GM20000 (cell line): ENCODE results near the gene PI4KA.

Source experiments
- DNase-seq: peaks from one replicate; pipeline ENCODE4 v3.0.0; 2012; ENCODE audit warnings: low spot score
- TF ChIP-seq, protein P1 (sequence below): IDR thresholded peaks from 2 replicates; pipeline ENCODE4 v1.5.1; 2012; ENCODE audit warnings: mild to moderate bottlenecking, control low read depth; ENCODE audit errors: extremely low read depth, missing control alignments

Gene PI4KA

GRCh38 chr22:20785415-20785814, 73.2 kb downstream of the PI4KA start:
- no peak for DNase-seq
- TF ChIP-seq, protein P1, sequence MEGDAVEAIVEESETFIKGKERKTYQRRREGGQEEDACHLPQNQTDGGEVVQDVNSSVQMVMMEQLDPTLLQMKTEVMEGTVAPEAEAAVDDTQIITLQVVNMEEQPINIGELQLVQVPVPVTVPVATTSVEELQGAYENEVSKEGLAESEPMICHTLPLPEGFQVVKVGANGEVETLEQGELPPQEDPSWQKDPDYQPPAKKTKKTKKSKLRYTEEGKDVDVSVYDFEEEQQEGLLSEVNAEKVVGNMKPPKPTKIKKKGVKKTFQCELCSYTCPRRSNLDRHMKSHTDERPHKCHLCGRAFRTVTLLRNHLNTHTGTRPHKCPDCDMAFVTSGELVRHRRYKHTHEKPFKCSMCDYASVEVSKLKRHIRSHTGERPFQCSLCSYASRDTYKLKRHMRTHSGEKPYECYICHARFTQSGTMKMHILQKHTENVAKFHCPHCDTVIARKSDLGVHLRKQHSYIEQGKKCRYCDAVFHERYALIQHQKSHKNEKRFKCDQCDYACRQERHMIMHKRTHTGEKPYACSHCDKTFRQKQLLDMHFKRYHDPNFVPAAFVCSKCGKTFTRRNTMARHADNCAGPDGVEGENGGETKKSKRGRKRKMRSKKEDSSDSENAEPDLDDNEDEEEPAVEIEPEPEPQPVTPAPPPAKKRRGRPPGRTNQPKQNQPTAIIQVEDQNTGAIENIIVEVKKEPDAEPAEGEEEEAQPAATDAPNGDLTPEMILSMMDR = no peak

GRCh38 chr22:20783844-20784723, 74.5 kb downstream of the PI4KA start:
- TF ChIP-seq, protein P1 = peak; percentile 78
- DNase-seq = peak; percentile 78

- no peak for DNase-seq
- TF ChIP-seq, protein P1 = no peak
Measured at GRCh38 chr22:20783300-20783673, 75.3 kb downstream of the PI4KA start.

DNA sequence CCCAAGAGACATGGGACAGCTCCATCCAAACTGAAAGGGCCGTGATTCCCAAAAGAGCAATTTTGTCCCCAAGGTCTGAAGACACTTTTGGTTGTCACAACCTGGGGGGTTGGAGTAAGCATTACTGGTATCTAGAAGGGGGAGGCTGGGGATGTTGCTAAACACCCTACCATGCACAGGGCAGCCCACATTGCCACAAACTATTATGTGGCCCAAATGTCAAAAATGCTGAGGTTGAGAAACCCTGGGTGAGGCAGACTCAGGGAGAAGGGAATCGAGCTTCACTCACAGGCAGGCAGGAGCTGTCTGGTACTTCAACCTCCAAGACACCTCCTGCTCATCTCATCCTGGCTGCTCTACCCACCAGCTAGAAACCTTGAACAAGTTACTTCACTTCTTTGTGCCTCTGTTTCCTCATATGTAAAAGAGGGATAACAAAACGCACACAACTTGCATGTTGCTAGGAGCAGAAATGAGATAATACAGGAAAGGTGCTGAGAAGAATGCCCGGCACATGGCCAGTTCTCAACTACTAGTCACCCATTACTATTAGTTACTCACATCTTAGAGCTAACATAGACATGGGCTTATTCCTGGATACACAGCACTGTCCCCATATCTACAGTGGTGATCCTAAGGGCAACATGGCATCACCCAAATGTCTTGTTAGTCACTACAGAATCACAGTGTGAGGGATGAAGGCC, 75.9 kb downstream of the PI4KA start:
- TF ChIP-seq, protein P1 = no peak
- DNase-seq = no peak

DNA sequence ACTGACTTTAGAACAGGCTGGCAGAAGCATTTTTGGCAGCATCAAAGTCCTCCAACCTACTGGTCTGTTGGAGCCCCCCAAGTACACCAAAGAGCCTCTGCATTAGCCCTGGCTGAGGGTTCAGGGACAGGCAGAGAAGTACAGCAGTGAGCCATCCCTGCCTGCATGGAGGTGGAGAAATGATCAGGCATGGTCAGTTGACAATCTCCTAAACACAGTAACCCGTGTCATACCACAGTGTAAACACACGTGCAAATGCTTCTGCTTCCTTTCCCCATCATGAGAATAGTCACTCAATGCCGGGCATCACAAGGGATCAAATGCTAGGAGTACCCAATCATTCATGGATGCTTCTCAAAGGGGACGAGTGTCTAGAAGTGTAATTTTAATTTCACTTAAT, 76.5 kb downstream of the PI4KA start:
- TF ChIP-seq, protein P1 = no peak
- DNase-seq = no peak

DNA sequence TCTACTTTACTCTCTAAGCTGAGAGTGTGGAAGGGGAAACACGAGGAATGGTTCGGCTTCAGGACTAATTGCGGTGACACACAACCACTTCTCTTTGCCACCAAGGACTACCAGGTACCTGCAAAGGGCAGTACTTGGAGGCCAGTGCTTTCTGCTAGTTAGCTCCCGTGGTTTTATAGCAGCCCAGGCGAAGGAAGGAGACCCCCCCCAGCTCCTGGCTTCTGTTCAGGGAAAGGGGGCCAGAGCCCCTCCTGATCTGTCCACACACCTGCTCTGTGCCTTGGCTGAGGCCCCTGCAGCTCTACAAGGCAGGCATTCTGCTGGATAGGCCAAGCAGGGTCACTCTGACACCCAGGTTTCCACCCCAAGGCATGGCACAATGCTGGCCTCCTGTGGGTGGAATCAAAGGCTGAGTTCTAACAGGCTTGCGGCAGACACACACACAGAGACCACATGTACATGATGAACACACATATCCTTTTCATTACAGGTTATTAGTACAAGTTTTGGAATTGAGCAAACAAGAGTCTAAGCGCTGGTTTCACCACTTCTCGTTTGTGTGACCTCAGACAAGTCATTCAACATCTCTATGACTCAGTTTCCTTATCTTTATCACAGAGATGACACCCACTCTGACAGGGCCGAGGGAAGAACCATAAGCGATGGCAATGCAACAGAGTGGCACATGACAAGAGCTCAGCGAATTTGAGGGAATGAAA, 77.2 kb downstream of the PI4KA start:
- no peak for DNase-seq

More for the DNA sequence above, 77.2 kb downstream of the PI4KA start:
- TF ChIP-seq, protein P1 = no peak
